ENCODE data around the gene PTPRN2.
"Not testable (repeated sequence)": the region's sequence is repeated elsewhere in the genome, so short reads cannot be mapped to it uniquely, and the experiment has no call there.

The PTPRN2 gene

GRCh38 chr7:158351481-158351880 lies 236.1 kb downstream of the PTPRN2 start:
- no peak for TF ChIP-seq JUND (IDR thresholded peaks at IDR 0.05; ENCODE audit: low read depth)
- DNase-seq (ENCODE audit: low read depth in 1 of 2, low spot score in 1 of 2), result no peak
- in situ Hi-C loops (cut with HindIII; ENCODE audit: low pct_unique_long_range_greater_than_20kb, low sequenced_read_pairs), result no loop called here

GRCh38 chr7:158351051-158351450 lies 236.6 kb downstream of the PTPRN2 start:
- TF ChIP-seq JUND (IDR thresholded peaks at IDR 0.05; ENCODE audit: low read depth), result no peak
- DNase-seq (ENCODE audit: low read depth in 1 of 2, low spot score in 1 of 2), result no peak
- in situ Hi-C loops (cut with HindIII; ENCODE audit: low pct_unique_long_range_greater_than_20kb, low sequenced_read_pairs), result no loop called here

DNA sequence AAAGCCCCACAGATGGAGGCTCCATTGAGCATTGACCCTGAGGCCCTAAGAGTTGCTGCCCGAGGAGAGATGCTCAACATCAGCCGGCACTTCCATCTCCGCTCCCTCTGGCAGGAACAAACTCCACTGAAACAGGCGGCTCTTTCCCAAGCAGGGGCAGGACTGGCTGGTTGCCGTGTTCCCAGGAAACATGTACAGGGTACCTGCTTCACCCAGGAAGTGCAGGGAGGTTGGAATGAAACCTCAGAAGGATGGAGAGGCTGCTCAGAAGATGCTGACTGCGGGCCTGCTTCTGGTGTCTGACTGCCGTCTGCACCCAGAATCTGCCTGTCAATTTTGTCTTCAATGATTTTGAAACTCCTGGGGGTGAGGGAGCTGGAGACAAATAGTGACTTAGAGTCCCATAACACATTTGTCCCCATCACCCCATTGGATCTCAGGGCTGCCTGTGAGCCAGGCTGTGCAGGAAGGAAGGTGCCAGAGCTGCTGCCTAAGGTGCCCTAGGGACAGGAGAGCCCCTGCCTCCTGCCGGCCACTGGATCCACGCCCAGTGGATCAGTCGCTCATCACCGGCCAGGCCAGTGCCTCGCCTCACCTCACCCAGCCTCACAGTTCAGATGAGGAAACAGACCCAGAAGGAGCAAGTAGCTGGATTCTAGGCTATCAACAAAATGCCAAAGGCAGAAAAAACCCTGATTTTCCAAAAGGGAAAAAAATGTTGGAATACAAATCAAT lies 237.3 kb downstream of the PTPRN2 start:
- in situ Hi-C loops (cut with HindIII; ENCODE audit: low pct_unique_long_range_greater_than_20kb, low sequenced_read_pairs), result no loop called here
- no peak for DNase-seq (ENCODE audit: low read depth in 1 of 2, low spot score in 1 of 2)
- no peak for TF ChIP-seq JUND (IDR thresholded peaks at IDR 0.05; ENCODE audit: low read depth)

- in situ Hi-C loops (cut with HindIII; ENCODE audit: low pct_unique_long_range_greater_than_20kb, low sequenced_read_pairs), result no loop called here
- DNase-seq (ENCODE audit: low read depth in 1 of 2, low spot score in 1 of 2), result no peak
- TF ChIP-seq JUND (IDR thresholded peaks at IDR 0.05; ENCODE audit: low read depth), result no peak
These were observed 239.2 kb downstream of the PTPRN2 start for GRCh38 chr7:158348446-158348845.

- in situ Hi-C loops (cut with HindIII; ENCODE audit: low pct_unique_long_range_greater_than_20kb, low sequenced_read_pairs); DNase-seq (ENCODE audit: low read depth in 1 of 2, low spot score in 1 of 2): not testable (repeated sequence)
These were observed 239.6 kb downstream of the PTPRN2 start for GRCh38 chr7:158348039-158348438.

DNA sequence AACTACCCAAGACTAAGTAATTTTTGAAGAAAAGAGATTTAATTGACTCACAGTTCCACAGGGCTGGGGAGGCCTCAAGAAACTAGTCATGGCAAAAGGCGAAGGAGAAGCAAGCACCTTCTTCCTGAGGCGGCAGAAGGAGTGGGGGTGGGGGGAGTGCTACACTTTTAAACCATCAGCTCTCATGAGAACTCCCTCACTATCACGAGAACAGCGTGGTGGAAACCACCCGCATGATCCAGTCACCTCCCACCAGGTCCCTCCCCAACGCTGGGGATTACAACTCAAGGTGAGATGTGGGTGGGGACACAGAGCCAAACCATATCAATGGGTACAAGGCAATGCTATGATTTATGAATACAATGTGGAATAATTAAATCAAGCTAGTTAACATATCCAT lies 241.9 kb downstream of the PTPRN2 start:
- DNase-seq (ENCODE audit: low read depth in 1 of 2, low spot score in 1 of 2), result no peak
- no peak for TF ChIP-seq JUND (IDR thresholded peaks at IDR 0.05; ENCODE audit: low read depth)
- in situ Hi-C loops (cut with HindIII; ENCODE audit: low pct_unique_long_range_greater_than_20kb, low sequenced_read_pairs), result no loop called here

DNA sequence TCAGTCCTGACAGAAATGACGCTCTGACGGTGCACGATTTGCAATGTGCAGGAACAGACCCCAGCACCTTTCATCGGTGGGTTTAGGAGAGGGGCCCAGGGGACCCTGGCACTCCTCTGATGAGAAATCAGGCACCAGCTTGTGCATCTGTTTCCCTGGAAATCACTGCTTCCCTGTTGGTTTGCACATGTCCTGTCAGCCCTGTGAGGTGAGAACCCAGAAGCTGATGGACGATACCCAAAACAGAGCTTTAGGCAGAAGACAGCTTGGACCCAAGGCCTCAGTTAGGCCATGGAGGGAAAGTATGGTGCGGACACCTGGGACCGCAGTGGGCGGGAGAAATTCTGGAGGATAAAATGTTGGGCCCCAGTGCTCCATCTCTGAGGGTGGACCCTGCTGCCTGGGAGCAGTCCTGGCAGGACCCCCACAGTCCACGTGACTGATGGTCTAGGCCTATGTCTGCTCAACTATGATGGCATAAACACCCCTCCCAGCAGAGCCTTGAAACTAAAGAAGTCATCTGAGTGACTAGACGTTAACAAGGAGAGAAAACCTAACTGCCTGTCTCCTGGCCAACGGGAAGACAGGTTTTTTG lies 242.8 kb downstream of the PTPRN2 start:
- in situ Hi-C loops (cut with HindIII; ENCODE audit: low pct_unique_long_range_greater_than_20kb, low sequenced_read_pairs), result no loop called here
- no peak for DNase-seq (ENCODE audit: low read depth in 1 of 2, low spot score in 1 of 2)
- no peak for TF ChIP-seq JUND (IDR thresholded peaks at IDR 0.05; ENCODE audit: low read depth)

DNA sequence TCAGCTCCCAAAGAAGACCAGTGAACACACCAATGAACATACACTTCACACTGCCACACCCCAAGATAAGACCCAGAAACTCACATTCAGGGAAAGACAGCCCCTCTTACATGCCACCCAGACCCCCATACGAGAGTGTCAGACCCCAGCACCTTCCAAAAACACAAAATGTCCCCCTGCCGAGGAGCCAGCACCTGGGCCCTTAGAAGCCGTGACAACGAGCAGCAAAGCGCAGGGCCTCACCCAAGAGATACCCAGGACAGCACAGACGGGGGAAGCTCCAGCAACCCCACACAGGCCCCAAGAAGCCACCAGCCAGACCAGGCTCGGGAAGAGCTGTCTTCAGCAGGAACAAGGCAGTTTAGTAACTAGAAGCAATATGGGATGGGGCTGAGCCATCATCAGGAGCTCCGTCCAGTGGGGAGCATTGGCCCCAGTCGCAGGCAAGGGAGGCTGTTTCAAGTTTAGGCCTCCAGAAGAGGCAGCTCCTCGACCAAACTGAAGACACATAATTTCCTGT lies 243.6 kb downstream of the PTPRN2 start:
- TF ChIP-seq JUND (IDR thresholded peaks at IDR 0.05; ENCODE audit: low read depth), result no peak
- in situ Hi-C loops (cut with HindIII; ENCODE audit: low pct_unique_long_range_greater_than_20kb, low sequenced_read_pairs), result no loop called here
- no peak for DNase-seq (ENCODE audit: low read depth in 1 of 2, low spot score in 1 of 2)

DNA sequence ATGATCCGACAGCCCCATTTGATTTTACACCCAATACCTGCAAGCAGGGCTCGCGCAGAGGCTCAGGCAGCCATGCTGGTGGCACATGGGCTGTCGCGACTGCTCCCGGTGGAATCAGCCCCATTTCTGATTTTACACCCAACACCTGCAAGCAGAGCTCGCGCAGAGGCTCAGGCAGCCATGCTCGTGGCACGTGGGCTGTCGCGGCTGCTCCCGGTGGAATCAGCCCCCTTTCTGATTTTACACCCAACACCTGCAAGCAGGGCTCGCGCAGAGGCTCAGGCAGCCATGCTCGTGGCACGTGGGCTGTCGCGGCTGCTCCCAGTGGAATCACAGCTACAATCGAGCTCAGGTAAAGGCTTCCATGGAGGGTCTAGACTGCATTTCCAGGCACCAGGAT lies 244.1 kb downstream of the PTPRN2 start:
- no peak for DNase-seq (ENCODE audit: low read depth in 1 of 2, low spot score in 1 of 2)
- in situ Hi-C loops (cut with HindIII; ENCODE audit: low pct_unique_long_range_greater_than_20kb, low sequenced_read_pairs), result no loop called here
- TF ChIP-seq JUND (IDR thresholded peaks at IDR 0.05; ENCODE audit: low read depth), result no peak

DNA sequence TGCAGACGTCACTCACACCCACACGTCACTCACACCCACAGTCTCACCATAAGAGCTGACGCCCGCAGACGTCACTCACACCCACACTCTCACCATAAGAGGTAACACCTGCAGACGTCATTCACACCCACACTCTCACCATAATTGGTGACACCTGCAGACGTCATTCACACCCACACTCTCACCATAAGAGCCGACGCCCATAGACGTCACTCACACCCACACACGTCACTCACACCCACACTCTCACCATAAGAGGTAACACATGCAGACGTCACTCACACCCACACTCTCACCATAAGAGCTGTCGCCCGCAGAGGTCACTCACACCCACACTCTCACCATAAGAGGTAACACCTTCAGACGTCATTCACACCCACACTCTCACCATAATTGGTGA lies 246.5 kb downstream of the PTPRN2 start:
- DNase-seq (ENCODE audit: low read depth in 1 of 2, low spot score in 1 of 2); in situ Hi-C loops (cut with HindIII; ENCODE audit: low pct_unique_long_range_greater_than_20kb, low sequenced_read_pairs): not testable (repeated sequence)

- in situ Hi-C loops (cut with HindIII; ENCODE audit: low pct_unique_long_range_greater_than_20kb, low sequenced_read_pairs); DNase-seq (ENCODE audit: low read depth in 1 of 2, low spot score in 1 of 2): not testable (repeated sequence)
These were observed 250.7 kb downstream of the PTPRN2 start for GRCh38 chr7:158336952-158337351.

- DNase-seq (ENCODE audit: low read depth in 1 of 2, low spot score in 1 of 2); in situ Hi-C loops (cut with HindIII; ENCODE audit: low pct_unique_long_range_greater_than_20kb, low sequenced_read_pairs): not testable (repeated sequence)
These were observed 255.1 kb downstream of the PTPRN2 start for GRCh38 chr7:158332516-158332915.

DNA sequence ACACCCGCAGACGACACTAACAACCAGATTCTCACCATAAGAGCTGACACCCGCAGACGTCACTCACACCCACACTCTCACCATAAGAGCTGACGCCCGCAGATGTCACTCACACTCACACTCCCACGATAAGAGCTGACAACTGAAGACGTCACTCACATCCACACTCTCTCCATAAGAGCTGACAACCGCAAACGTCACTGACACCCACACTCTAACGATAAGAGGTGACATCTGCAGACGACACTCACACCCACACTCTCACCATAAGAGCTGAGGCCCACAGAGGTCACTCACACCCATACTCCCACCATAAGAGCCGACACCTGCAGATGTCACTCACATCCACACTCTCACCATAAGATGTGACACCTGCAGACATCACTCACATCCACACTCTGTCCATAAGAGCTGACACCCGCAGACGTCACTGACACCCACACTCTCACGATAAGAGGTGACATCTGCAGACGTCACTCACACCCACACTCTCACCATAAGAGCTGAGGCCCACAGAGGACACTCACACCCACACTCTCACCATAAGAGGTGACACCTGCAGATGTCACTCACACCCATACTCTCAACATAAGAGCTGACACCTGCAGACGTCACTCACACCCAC lies 255.7 kb downstream of the PTPRN2 start:
- DNase-seq (ENCODE audit: low read depth in 1 of 2, low spot score in 1 of 2); in situ Hi-C loops (cut with HindIII; ENCODE audit: low pct_unique_long_range_greater_than_20kb, low sequenced_read_pairs): not testable (repeated sequence)

All from T47D (cell line).